NB4 (cell line): ENCODE results near the gene SLC25A25.

ENCODE experiments used
- POLR2A ChIP-seq: IDR thresholded peaks from 2 replicates; pipeline ENCODE4 v1.6.1; 2011; ENCODE audit warnings: mild to moderate bottlenecking; ENCODE audit not compliant: insufficient read length; ENCODE audit errors: extremely low read depth
- TF ChIP-seq, protein P1 (sequence below): IDR thresholded peaks from one replicate; pipeline ENCODE4 v1.5.1; 2012; ENCODE audit warnings: low read depth, low read length
- TF ChIP-seq, protein P2 (sequence below): IDR thresholded peaks from 2 replicates; pipeline ENCODE4 v1.6.1; 2011; ENCODE audit warnings: low read depth, low read length

DNA sequence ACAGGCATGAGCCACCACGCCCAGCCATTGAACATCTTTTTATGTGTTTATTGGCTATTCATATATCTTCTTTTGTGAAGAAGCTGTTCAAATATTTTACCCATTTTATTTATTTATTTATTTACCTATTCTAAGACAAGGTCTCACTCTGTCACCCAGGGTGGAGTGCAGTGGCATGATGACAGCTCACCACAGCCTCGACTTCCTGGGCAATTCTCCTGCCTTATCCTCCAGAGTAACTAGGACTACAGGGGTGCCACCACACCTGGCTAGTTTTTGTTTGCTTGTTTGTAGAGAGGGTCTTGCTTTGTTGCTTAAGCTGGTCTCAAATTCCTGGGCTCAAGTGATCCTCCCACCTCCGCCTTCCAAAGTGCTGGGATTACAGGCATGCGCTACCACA is 34.4 kb upstream of the SLC25A25 start:
- TF ChIP-seq, protein P1, sequence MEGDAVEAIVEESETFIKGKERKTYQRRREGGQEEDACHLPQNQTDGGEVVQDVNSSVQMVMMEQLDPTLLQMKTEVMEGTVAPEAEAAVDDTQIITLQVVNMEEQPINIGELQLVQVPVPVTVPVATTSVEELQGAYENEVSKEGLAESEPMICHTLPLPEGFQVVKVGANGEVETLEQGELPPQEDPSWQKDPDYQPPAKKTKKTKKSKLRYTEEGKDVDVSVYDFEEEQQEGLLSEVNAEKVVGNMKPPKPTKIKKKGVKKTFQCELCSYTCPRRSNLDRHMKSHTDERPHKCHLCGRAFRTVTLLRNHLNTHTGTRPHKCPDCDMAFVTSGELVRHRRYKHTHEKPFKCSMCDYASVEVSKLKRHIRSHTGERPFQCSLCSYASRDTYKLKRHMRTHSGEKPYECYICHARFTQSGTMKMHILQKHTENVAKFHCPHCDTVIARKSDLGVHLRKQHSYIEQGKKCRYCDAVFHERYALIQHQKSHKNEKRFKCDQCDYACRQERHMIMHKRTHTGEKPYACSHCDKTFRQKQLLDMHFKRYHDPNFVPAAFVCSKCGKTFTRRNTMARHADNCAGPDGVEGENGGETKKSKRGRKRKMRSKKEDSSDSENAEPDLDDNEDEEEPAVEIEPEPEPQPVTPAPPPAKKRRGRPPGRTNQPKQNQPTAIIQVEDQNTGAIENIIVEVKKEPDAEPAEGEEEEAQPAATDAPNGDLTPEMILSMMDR = no peak
- TF ChIP-seq POLR2A = no peak
- TF ChIP-seq, protein P2, sequence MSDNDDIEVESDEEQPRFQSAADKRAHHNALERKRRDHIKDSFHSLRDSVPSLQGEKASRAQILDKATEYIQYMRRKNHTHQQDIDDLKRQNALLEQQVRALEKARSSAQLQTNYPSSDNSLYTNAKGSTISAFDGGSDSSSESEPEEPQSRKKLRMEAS = no peak
